Islet of Langerhans (tissue), 1 donor: ENCODE measurements around the gene CIAO2B.
"Not testable (repeated sequence)": the region's sequence is repeated elsewhere in the genome, so short reads cannot be mapped to it uniquely, and the experiment has no call there.

ENCODE experiments used
- FAIRE-seq: peaks from one replicate; lab custom pipeline; 2011; peaks lifted over from hg19 to GRCh38; lab: Jason Lieb, UNC

Gene CIAO2B

GRCh38 chr16:66903544-66904427 lies 30.4 kb downstream of the CIAO2B start:
- FAIRE-seq: no peak

GRCh38 chr16:66902648-66903543 lies 31.3 kb downstream of the CIAO2B start:
- FAIRE-seq: no peak

- FAIRE-seq: no peak
Observed at GRCh38 chr16:66901626-66902025, 32.6 kb downstream of the CIAO2B start.

- FAIRE-seq: no peak
Observed at GRCh38 chr16:66900721-66901441, 33.3 kb downstream of the CIAO2B start.

- no peak for FAIRE-seq
Observed at GRCh38 chr16:66899945-66900710, 34.1 kb downstream of the CIAO2B start.

- no peak for FAIRE-seq
Observed at GRCh38 chr16:66899310-66899944, 34.8 kb downstream of the CIAO2B start.

- no peak for FAIRE-seq
Observed at GRCh38 chr16:66898933-66899309, 35.3 kb downstream of the CIAO2B start.

- no peak for FAIRE-seq
Observed at GRCh38 chr16:66898207-66898606, 36.0 kb downstream of the CIAO2B start.

- not testable (repeated sequence) for FAIRE-seq
Observed at GRCh38 chr16:66896682-66897081, 37.5 kb downstream of the CIAO2B start.

- no peak for FAIRE-seq
Observed at GRCh38 chr16:66895999-66896398, 38.2 kb downstream of the CIAO2B start.

- FAIRE-seq: no peak
Observed at GRCh38 chr16:66895689-66895979, 38.6 kb downstream of the CIAO2B start.

GRCh38 chr16:66894948-66895688 lies 39.1 kb downstream of the CIAO2B start:
- FAIRE-seq: no peak

- FAIRE-seq: no peak
Observed at GRCh38 chr16:66894055-66894454, 40.1 kb downstream of the CIAO2B start.

- no peak for FAIRE-seq
Observed at GRCh38 chr16:66891797-66892196, 42.4 kb downstream of the CIAO2B start.

GRCh38 chr16:66891360-66891759 lies 42.8 kb downstream of the CIAO2B start:
- no peak for FAIRE-seq

- no peak for FAIRE-seq
Observed at GRCh38 chr16:66890799-66891198, 43.4 kb downstream of the CIAO2B start.

- no peak for FAIRE-seq
Observed at GRCh38 chr16:66889622-66890021, 44.6 kb downstream of the CIAO2B start.

GRCh38 chr16:66888647-66889615 lies 45.3 kb downstream of the CIAO2B start:
- FAIRE-seq: no peak

- no peak for FAIRE-seq
Observed at GRCh38 chr16:66886914-66887313, 47.3 kb downstream of the CIAO2B start.

- no peak for FAIRE-seq
Observed at GRCh38 chr16:66886321-66886720, 47.9 kb downstream of the CIAO2B start.
